Measurements from ENCODE around the gene GNG13. TPM values are rescaled to one million over a fixed set of nuclear protein-coding genes. Genes with fewer than 3 reads are reported as not detected.

GNG13 gene
- total RNA-seq, 1 experiment from 2014 or later = not detected

DNA sequence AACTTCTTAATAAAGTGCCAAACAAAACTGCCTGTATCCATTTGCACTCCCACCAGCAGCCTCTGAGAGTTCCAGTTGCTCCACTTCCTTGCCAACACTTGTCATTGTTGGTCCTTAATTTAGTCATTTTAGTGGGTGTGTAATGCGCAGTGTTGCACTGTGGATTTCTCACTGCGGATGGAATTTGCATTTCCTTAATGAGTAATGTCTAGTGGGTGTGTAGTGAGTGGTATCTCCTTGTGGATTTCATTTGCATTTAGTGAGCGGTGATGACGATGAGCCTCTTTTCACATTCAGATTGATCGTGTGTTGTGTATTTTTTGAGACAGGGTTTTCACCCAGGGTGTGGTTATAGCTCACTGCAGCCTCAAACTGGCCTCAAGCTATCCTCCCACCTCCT is 44.1 kb downstream of the GNG13 start:
- H2AK5ac ChIP-seq (ENCODE audit: insufficient read length, low read length) = no peak overlapping the region
- no peaks in the 10 kb centered on the region for H3K9me3 ChIP-seq (ENCODE audit: control insufficient read depth, low read depth, low read length)
- H3K79me1 ChIP-seq (ENCODE audit: insufficient read depth, low read depth, low read length, poor library complexity, severe bottlenecking) = no peaks in the 10 kb centered on the region
- H3K27ac Mint-ChIP-seq = no peak overlapping the region
- no peak overlapping the region for H3K14ac ChIP-seq (ENCODE audit: insufficient read depth, low read length)
- peaks cover 18 to 26% of the 10 kb centered on the region in 2 experiments for H3K4me1 Mint-ChIP-seq
- H2BK15ac ChIP-seq (ENCODE audit: low read depth, low read length) = no peak overlapping the region
- no peak overlapping the region for H2BK12ac ChIP-seq (ENCODE audit: insufficient read length, low read depth, low read length)
- no peak overlapping the region for H2BK5ac ChIP-seq (ENCODE audit: insufficient read length, low read length)
- H4K5ac ChIP-seq (ENCODE audit: insufficient read length, low read depth, low read length) = no peak overlapping the region
- H2BK20ac ChIP-seq (ENCODE audit: low read depth, low read length, poor library complexity, severe bottlenecking) = no peak overlapping the region
- H3K18ac ChIP-seq (ENCODE audit: insufficient read length, low read depth, low read length) = no peak overlapping the region
- TF ChIP-seq, protein P1, sequence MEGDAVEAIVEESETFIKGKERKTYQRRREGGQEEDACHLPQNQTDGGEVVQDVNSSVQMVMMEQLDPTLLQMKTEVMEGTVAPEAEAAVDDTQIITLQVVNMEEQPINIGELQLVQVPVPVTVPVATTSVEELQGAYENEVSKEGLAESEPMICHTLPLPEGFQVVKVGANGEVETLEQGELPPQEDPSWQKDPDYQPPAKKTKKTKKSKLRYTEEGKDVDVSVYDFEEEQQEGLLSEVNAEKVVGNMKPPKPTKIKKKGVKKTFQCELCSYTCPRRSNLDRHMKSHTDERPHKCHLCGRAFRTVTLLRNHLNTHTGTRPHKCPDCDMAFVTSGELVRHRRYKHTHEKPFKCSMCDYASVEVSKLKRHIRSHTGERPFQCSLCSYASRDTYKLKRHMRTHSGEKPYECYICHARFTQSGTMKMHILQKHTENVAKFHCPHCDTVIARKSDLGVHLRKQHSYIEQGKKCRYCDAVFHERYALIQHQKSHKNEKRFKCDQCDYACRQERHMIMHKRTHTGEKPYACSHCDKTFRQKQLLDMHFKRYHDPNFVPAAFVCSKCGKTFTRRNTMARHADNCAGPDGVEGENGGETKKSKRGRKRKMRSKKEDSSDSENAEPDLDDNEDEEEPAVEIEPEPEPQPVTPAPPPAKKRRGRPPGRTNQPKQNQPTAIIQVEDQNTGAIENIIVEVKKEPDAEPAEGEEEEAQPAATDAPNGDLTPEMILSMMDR (conservative IDR thresholded peaks at IDR 0.05) = no peak
- no peaks in the 10 kb centered on the region for H3K27me3 ChIP-seq (ENCODE audit: insufficient read depth, low read length)
- H3K23ac ChIP-seq (ENCODE audit: insufficient read length, low read depth, low read length) = no peak overlapping the region
- no peak overlapping the region for H2BK120ac ChIP-seq (ENCODE audit: low read depth, low read length, poor library complexity, severe bottlenecking)
- no peak overlapping the region for H4K8ac ChIP-seq (replicated peaks; ENCODE audit: insufficient read length, low read depth, low read length)
- H3K23me2 ChIP-seq (ENCODE audit: insufficient read length, low read depth, low read length, poor library complexity, severe bottlenecking) = no peaks in the 10 kb centered on the region
- no peak overlapping the region for H3K9ac ChIP-seq (ENCODE audit: extremely low read depth, insufficient read length, low read length)
- H4K20me1 ChIP-seq (ENCODE audit: control insufficient read depth, insufficient read depth, insufficient read length) = no peaks in the 10 kb centered on the region
- no peak overlapping the region for H3K56ac ChIP-seq (ENCODE audit: insufficient read length, low read depth, low read length)
- no peak for DNase-seq
- H3K4ac ChIP-seq (ENCODE audit: low read depth, low read length) = no peak overlapping the region
- H3K79me2 ChIP-seq (ENCODE audit: insufficient read depth, low read length) = no peaks in the 10 kb centered on the region
- H2AFZ ChIP-seq (ENCODE audit: low read length) = no peak overlapping the region
- H3K4me1 ChIP-seq (ENCODE audit: insufficient read depth, low read length) = no peaks in the 10 kb centered on the region
- H3K27me3 Mint-ChIP-seq (ENCODE audit: low read depth) = peaks cover 38% of the 10 kb centered on the region
- no CpG with 5 or more reads among the region's 5 CpGs for WGBS (ENCODE audit: extremely low coverage, insufficient read length, low lambda C conversion rate)
- H3T11ph ChIP-seq (ENCODE audit: low read length) = no peak overlapping the region
- no peaks in the 10 kb centered on the region for H3K36me3 Mint-ChIP-seq (ENCODE audit: insufficient read depth in 1 of 3, low read depth in 3 of 3)
- H3K4me2 ChIP-seq (ENCODE audit: insufficient read depth, insufficient read length, low read length) = no peak overlapping the region
- no peaks in the 10 kb centered on the region; a peak in 1 of 5 replicates for H3K9me3 Mint-ChIP-seq
- no peak overlapping the region for H4K91ac ChIP-seq (ENCODE audit: insufficient read length, low read depth, low read length)
- H3K4me3 Mint-ChIP-seq = no peak overlapping the region
- H3K27ac ChIP-seq (ENCODE audit: insufficient read length, low read depth, low read length) = no peak overlapping the region
